AG10803 (cell line): Measurements from ENCODE around the gene KAT8.

Experiments
- DNase-seq: peaks from one replicate; pipeline ENCODE4 v3.0.0; 2010; ENCODE audit warnings: low read depth
- H3K4me3 ChIP-seq: 2 replicates; pipeline ENCODE4 v1.5.1; 2011; ENCODE audit warnings: mild to moderate bottlenecking, low read length, control low read depth
- CTCF ChIP-seq: conservative IDR thresholded peaks from 2 replicates; pipeline ENCODE4 v1.5.1; 2011; ENCODE audit warnings: mild to moderate bottlenecking, low read length, control low read depth, inconsistent platforms

The KAT8 gene

GRCh38 chr16:31129568-31130335, 12.3 kb downstream of the KAT8 start:
- TF ChIP-seq CTCF = no peak
- DNase-seq = no peak
- H3K4me3 ChIP-seq = no peak overlapping the region

GRCh38 chr16:31130336-31130891, 12.9 kb downstream of the KAT8 start:
- no peak for DNase-seq
- TF ChIP-seq CTCF = no peak
- H3K4me3 ChIP-seq = no peak overlapping the region

- DNase-seq = no peak
- no peak overlapping the region for H3K4me3 ChIP-seq
- TF ChIP-seq CTCF = no peak
Measured at GRCh38 chr16:31130899-31131298, 13.4 kb downstream of the KAT8 start.

GRCh38 chr16:31131416-31131815, 14.0 kb downstream of the KAT8 start:
- no peak for TF ChIP-seq CTCF
- no peak overlapping the region for H3K4me3 ChIP-seq
- no peak for DNase-seq

GRCh38 chr16:31131841-31132271, 14.4 kb downstream of the KAT8 start:
- no peak for DNase-seq
- no peak overlapping the region for H3K4me3 ChIP-seq
- no peak for TF ChIP-seq CTCF

GRCh38 chr16:31132303-31132979, 15.0 kb downstream of the KAT8 start:
- TF ChIP-seq CTCF = no peak
- no peak overlapping the region for H3K4me3 ChIP-seq
- no peak for DNase-seq
